Large intestine (tissue), 3 donors: ENCODE measurements around the gene PKP2. TPM values are rescaled to one million over a fixed set of nuclear protein-coding genes. Genes with fewer than 3 reads are reported as not detected.

Experiments
- DNase-seq, 2 donors: peaks; one replicate each; pipeline versions ENCODE4 v3.0.0 to v3.0.0-alpha.2; 2013
- H3K27ac ChIP-seq: one replicate; pipeline ENCODE4 v1.5.1; 2013; ENCODE audit warnings: low read length
- H3K27me3 ChIP-seq: 2 replicates; pipeline ENCODE4 v1.6.1; 2013; ENCODE audit warnings: low read length; ENCODE audit not compliant: control insufficient read depth, insufficient read depth
- H3K36me3 ChIP-seq: 2 replicates; pipeline ENCODE4 v1.6.1; 2013; ENCODE audit warnings: low read length; ENCODE audit not compliant: control insufficient read depth, insufficient read depth
- H3K4me1 ChIP-seq: one replicate; pipeline ENCODE4 v1.6.1; 2013; ENCODE audit warnings: low read length; ENCODE audit not compliant: control insufficient read depth, insufficient read depth
- H3K4me3 ChIP-seq: one replicate; pipeline ENCODE4 v1.5.1; 2013; ENCODE audit warnings: low read length
- H3K9me3 ChIP-seq: one replicate; pipeline ENCODE4 v1.6.1; 2013; ENCODE audit warnings: mild to moderate bottlenecking, low read depth, low read length, moderate library complexity; ENCODE audit not compliant: control insufficient read depth
- WGBS: methylation state at CpG from one replicate; pipeline ENCODE4 v1.1.5; 2013; ENCODE audit warnings: low lambda C conversion rate; ENCODE audit not compliant: insufficient coverage; 5-methylcytosine and 5-hydroxymethylcytosine counted together
- polyA plus RNA-seq: library from polyadenylated mRNA; unstranded; fragments of 120-200 nt; gene quantifications from one replicate; pipeline ENCODE4 v1.2.1, GENCODE V29; 2013

PKP2 gene
- polyA plus RNA-seq, 1 donor: 37.1 TPM

GRCh38 chr12:32742133-32742532 is 154.4 kb downstream of the PKP2 start:
- WGBS: no CpG with 5 or more reads among the region's 10 CpGs

More at GRCh38 chr12:32742133-32742532, 154.4 kb downstream of the PKP2 start:
- Histone ChIP-seq H3K27ac (no peak overlapping the region), H3K36me3 (peaks cover 44% of the 10 kb centered on the region), H3K9me3 (no peaks in the 10 kb centered on the region), H3K27me3 (no peaks in the 10 kb centered on the region), H3K4me1 (no peaks in the 10 kb centered on the region), H3K4me3 (no peak overlapping the region)
- DNase-seq: no peak

Other genes starting within 250 kb of the PKP2 start
- gene DNM1L, start 217.5 kb downstream of the PKP2 start, polyA plus RNA-seq: 88.0 TPM
- 22.9 TPM for gene YARS2, start 140.9 kb downstream of the PKP2 start, polyA plus RNA-seq